ENCODE results near the gene AKIRIN1.

DNA sequence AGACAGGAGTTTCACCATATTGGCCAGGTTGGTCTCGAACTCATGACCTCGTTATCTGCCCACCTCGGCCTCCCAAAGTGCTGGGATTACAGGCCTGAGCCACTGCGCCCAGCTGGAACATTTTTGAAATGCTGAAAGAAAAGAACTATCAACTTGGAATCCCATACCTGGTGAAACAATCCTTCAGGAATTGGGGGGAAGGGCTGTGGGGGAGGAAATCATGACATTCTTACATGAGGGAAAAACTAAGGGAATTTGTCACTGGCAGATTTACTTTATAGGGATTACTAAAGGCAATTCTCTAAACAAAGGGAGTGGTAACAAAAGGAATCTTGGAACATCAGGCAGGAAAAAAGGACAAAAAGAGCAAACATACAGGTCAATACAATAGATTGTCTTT lies 60.9 kb downstream of the AKIRIN1 start:
- TF ChIP-seq RAD21 (IDR thresholded peaks at IDR 0.05; ENCODE audit: low read length) (no peak), MXI1 (IDR thresholded peaks at IDR 0.05; ENCODE audit: low read depth, low read length) (no peak), RFX5 (IDR thresholded peaks at IDR 0.05; ENCODE audit: low read length) (no peak)
- TF ChIP-seq, protein P1, sequence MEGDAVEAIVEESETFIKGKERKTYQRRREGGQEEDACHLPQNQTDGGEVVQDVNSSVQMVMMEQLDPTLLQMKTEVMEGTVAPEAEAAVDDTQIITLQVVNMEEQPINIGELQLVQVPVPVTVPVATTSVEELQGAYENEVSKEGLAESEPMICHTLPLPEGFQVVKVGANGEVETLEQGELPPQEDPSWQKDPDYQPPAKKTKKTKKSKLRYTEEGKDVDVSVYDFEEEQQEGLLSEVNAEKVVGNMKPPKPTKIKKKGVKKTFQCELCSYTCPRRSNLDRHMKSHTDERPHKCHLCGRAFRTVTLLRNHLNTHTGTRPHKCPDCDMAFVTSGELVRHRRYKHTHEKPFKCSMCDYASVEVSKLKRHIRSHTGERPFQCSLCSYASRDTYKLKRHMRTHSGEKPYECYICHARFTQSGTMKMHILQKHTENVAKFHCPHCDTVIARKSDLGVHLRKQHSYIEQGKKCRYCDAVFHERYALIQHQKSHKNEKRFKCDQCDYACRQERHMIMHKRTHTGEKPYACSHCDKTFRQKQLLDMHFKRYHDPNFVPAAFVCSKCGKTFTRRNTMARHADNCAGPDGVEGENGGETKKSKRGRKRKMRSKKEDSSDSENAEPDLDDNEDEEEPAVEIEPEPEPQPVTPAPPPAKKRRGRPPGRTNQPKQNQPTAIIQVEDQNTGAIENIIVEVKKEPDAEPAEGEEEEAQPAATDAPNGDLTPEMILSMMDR (IDR thresholded peaks at IDR 0.05), result no peak
